ENCODE measurements around the gene THSD4.

The THSD4 gene

DNA sequence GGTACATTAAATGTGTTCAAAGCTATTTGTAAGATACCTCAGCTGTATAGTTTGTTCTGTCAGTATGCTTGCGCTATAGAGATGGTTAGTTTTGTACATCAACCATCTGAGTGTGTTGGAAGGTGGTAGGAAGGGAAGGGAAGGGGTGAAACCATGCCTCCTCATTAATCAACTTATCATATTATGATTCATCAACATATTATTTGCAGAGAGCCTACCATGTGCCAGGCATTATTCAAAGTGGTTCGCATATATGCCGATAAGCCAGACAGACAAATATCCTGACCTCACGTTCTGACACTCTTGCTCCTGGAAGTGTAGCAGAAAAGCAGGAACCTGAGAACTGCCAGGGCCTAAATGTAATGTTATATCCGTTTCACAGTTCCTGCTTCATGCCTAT is 447.0 kb downstream of the THSD4 start:
- no peaks in the 10 kb centered on the region for H3K79me2 ChIP-seq (ENCODE audit: insufficient read depth, low read length)
- no peak overlapping the region for H3K4me2 ChIP-seq (ENCODE audit: low read depth, low read length, poor library complexity, severe bottlenecking)
- no peaks in the 10 kb centered on the region for H4K20me1 ChIP-seq (ENCODE audit: insufficient read depth, low read length, poor library complexity, severe bottlenecking)
- no peaks in the 10 kb centered on the region for H3K9me2 ChIP-seq (replicated peaks; ENCODE audit: low read depth, low read length)
- H3F3A ChIP-seq (ENCODE audit: low read depth): no peaks in the 10 kb centered on the region
- no peak overlapping the region for H2AFZ ChIP-seq (ENCODE audit: low read length)
- TF ChIP-seq, protein P1, sequence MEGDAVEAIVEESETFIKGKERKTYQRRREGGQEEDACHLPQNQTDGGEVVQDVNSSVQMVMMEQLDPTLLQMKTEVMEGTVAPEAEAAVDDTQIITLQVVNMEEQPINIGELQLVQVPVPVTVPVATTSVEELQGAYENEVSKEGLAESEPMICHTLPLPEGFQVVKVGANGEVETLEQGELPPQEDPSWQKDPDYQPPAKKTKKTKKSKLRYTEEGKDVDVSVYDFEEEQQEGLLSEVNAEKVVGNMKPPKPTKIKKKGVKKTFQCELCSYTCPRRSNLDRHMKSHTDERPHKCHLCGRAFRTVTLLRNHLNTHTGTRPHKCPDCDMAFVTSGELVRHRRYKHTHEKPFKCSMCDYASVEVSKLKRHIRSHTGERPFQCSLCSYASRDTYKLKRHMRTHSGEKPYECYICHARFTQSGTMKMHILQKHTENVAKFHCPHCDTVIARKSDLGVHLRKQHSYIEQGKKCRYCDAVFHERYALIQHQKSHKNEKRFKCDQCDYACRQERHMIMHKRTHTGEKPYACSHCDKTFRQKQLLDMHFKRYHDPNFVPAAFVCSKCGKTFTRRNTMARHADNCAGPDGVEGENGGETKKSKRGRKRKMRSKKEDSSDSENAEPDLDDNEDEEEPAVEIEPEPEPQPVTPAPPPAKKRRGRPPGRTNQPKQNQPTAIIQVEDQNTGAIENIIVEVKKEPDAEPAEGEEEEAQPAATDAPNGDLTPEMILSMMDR (conservative IDR thresholded peaks at IDR 0.05; ENCODE audit: low read length): no peak
- TF ChIP-seq EZH2phosphoT487 (IDR thresholded peaks at IDR 0.05; ENCODE audit: borderline replicate concordance): no peak
- no peaks in the 10 kb centered on the region for H3K36me3 ChIP-seq (ENCODE audit: insufficient read depth, low read length)
- no peak overlapping the region for H3K4me3 ChIP-seq (ENCODE audit: low read length, poor library complexity, severe bottlenecking)
- H3K9ac ChIP-seq (ENCODE audit: low read depth, low read length, poor library complexity, severe bottlenecking): no peak overlapping the region
- no peaks in the 10 kb centered on the region for H3K27me3 ChIP-seq (ENCODE audit: insufficient read depth, low read length, poor library complexity, severe bottlenecking)
- no peaks in the 10 kb centered on the region for H3K9me3 ChIP-seq (ENCODE audit: insufficient read depth, low read depth, low read length)
- H3K4me1 ChIP-seq (ENCODE audit: insufficient read depth, low read length, poor library complexity, severe bottlenecking): no peaks in the 10 kb centered on the region

GRCh38 chr15:71564217-71564616 is 448.9 kb downstream of the THSD4 start:
- Histone ChIP-seq H3K4me2 (ENCODE audit: low read depth, low read length, poor library complexity, severe bottlenecking) (no peak overlapping the region), H3K4me3 (ENCODE audit: low read length, poor library complexity, severe bottlenecking) (no peak overlapping the region), H3K4me1 (ENCODE audit: insufficient read depth, low read length, poor library complexity, severe bottlenecking) (no peaks in the 10 kb centered on the region), H3K36me3 (ENCODE audit: insufficient read depth, low read length) (no peaks in the 10 kb centered on the region), H4K20me1 (ENCODE audit: insufficient read depth, low read length, poor library complexity, severe bottlenecking) (no peaks in the 10 kb centered on the region), H3K9me3 (ENCODE audit: insufficient read depth, low read depth, low read length) (no peaks in the 10 kb centered on the region), H3K9ac (ENCODE audit: low read depth, low read length, poor library complexity, severe bottlenecking) (no peak overlapping the region), H3K9me2 (replicated peaks; ENCODE audit: low read depth, low read length) (no peaks in the 10 kb centered on the region), H3F3A (ENCODE audit: low read depth) (no peaks in the 10 kb centered on the region), H3K27me3 (ENCODE audit: insufficient read depth, low read length, poor library complexity, severe bottlenecking) (no peaks in the 10 kb centered on the region), H3K79me2 (ENCODE audit: insufficient read depth, low read length) (no peaks in the 10 kb centered on the region), H2AFZ (ENCODE audit: low read length) (no peak overlapping the region)
- TF ChIP-seq, protein P1 (conservative IDR thresholded peaks at IDR 0.05; ENCODE audit: low read length): no peak
- TF ChIP-seq EZH2phosphoT487 (IDR thresholded peaks at IDR 0.05; ENCODE audit: borderline replicate concordance): no peak

DNA sequence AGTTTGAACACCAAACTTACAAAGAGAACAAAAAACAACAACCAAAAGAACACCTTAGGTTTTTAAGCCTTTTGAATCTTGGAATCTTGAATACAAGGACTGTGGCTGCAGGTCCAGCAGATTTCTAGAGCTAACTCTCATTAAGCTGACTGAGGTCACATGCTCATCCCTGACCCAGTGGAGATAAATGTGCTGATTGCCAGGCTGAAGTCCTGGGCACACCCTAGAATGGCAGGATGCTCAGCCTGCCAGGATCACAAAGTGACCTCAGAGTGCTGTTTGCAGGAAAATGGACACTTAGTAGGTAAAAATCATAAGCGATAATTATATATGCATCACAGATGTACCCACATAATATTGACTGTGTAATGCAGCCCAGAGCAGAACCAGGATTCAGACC is 449.7 kb downstream of the THSD4 start:
- Histone ChIP-seq H3K4me1 (ENCODE audit: insufficient read depth, low read length, poor library complexity, severe bottlenecking) (no peaks in the 10 kb centered on the region), H3K9me2 (replicated peaks; ENCODE audit: low read depth, low read length) (no peaks in the 10 kb centered on the region), H4K20me1 (ENCODE audit: insufficient read depth, low read length, poor library complexity, severe bottlenecking) (no peaks in the 10 kb centered on the region), H3K4me3 (ENCODE audit: low read length, poor library complexity, severe bottlenecking) (no peak overlapping the region), H2AFZ (ENCODE audit: low read length) (no peak overlapping the region), H3K36me3 (ENCODE audit: insufficient read depth, low read length) (no peaks in the 10 kb centered on the region), H3K79me2 (ENCODE audit: insufficient read depth, low read length) (no peaks in the 10 kb centered on the region), H3K27me3 (ENCODE audit: insufficient read depth, low read length, poor library complexity, severe bottlenecking) (no peaks in the 10 kb centered on the region), H3K9me3 (ENCODE audit: insufficient read depth, low read depth, low read length) (no peaks in the 10 kb centered on the region), H3K4me2 (ENCODE audit: low read depth, low read length, poor library complexity, severe bottlenecking) (no peak overlapping the region), H3K9ac (ENCODE audit: low read depth, low read length, poor library complexity, severe bottlenecking) (no peak overlapping the region), H3F3A (ENCODE audit: low read depth) (no peaks in the 10 kb centered on the region)
- TF ChIP-seq, protein P1 (conservative IDR thresholded peaks at IDR 0.05; ENCODE audit: low read length): no peak
- TF ChIP-seq EZH2phosphoT487 (IDR thresholded peaks at IDR 0.05; ENCODE audit: borderline replicate concordance): no peak

Measured in Loucy (cell line).